Loucy (cell line): ENCODE measurements around the gene WDR37.

ENCODE experiments used
- CTCF ChIP-seq: fragments of 200-600 bp; sonication (generic); conservative IDR thresholded peaks from 2 replicates; pipeline ENCODE4 v1.5.1; 2014; ENCODE audit warnings: mild to moderate bottlenecking, antibody characterized with exemption, low read length
- EZH2phosphoT487 ChIP-seq: fragments of 200-600 bp; IDR thresholded peaks from 2 replicates; pipeline ENCODE4 v1.6.1; 2018; ENCODE audit warnings: antibody characterized with exemption, mild to moderate bottlenecking, moderate library complexity, borderline replicate concordance

- TF ChIP-seq CTCF (no peak), EZH2phosphoT487 (no peak)
Measured at GRCh38 chr10:1044146-1044545, 12.0 kb upstream of the WDR37 start.
